ENCODE data around the gene IFI16. TPM values are rescaled to one million over a fixed set of nuclear protein-coding genes. Genes with fewer than 3 reads are reported as not detected.
"Not testable (repeated sequence)": the region's sequence is repeated elsewhere in the genome, so short reads cannot be mapped to it uniquely, and the experiment has no call there.

The IFI16 gene
- total RNA-seq, 4 donors from 2014 or later, result 11.1 to 36.5 (median 17.9) TPM

DNA sequence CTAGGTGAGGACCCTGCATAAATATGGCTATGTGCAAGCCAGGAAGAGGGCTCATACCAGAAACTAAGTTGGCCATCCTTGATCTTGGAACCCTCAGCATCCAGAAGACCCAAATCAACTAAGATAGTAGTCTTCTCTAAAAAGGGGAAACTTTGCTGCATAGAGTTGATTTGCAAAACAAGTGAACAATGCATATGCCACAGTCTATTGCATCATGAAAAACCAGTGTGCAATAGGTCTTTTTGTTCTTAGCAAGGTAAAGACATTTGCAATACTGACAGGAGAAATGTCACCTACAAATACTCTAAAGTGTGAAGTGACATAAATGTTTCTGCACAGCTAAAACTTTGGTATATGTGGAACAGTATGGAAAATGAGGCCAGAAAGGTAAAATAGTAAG is 2.0 kb upstream of the IFI16 start:
- no peaks in the 10 kb centered on the region for H3K27me3 ChIP-seq
- no peak for DNase-seq
- in situ Hi-C loops (cut with MboI; ENCODE audit: low pct_ligation_motif_present in 1 of 4, low pct_unique_long_range_greater_than_20kb in 1 of 4, low sequenced_read_pairs in 3 of 4) (no loop called here), intact Hi-C loops (cut with DNase I; ENCODE audit: low total_unique reads) (no loop called here)
- no peak for TF ChIP-seq EP300 (IDR thresholded peaks at IDR 0.05; ENCODE audit: low read depth)
- TF ChIP-seq POLR2AphosphoS5 (IDR thresholded peaks at IDR 0.05), result no peak
- no peak for TF ChIP-seq POLR2A (IDR thresholded peaks at IDR 0.05)
- TF ChIP-seq, protein P1, sequence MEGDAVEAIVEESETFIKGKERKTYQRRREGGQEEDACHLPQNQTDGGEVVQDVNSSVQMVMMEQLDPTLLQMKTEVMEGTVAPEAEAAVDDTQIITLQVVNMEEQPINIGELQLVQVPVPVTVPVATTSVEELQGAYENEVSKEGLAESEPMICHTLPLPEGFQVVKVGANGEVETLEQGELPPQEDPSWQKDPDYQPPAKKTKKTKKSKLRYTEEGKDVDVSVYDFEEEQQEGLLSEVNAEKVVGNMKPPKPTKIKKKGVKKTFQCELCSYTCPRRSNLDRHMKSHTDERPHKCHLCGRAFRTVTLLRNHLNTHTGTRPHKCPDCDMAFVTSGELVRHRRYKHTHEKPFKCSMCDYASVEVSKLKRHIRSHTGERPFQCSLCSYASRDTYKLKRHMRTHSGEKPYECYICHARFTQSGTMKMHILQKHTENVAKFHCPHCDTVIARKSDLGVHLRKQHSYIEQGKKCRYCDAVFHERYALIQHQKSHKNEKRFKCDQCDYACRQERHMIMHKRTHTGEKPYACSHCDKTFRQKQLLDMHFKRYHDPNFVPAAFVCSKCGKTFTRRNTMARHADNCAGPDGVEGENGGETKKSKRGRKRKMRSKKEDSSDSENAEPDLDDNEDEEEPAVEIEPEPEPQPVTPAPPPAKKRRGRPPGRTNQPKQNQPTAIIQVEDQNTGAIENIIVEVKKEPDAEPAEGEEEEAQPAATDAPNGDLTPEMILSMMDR (IDR thresholded peaks at IDR 0.05), result no peak
- H3K4me3 ChIP-seq, result no peak overlapping the region
- no peaks in the 10 kb centered on the region for H3K9me3 ChIP-seq
- H3K27ac ChIP-seq, result no peak overlapping the region
- H3K36me3 ChIP-seq, result no peaks in the 10 kb centered on the region
- H3K4me1 ChIP-seq, result peaks cover 0 to 26% (median 5%) of the 10 kb centered on the region in 4 donors

DNA sequence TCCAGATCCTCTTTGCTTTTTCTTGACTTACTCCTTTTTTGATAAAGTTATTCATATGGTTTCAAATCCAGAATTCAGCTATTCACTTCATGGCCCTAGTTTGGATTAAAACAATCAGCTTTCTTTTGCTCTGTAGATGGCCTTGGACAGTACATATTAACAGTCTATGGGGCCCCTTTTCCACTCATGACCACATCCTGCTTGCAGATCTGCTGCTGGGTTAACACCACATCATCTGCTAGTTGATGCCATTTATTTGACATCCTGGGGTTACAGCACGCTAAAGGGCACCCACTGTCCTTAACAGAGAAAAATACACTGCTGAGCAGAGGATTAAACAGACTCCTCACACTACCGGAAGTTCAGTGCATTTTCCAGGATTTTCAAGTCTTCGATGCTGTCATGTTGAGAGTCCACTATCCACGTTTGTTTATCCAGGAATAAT is 941 bp upstream of the IFI16 start:
- in situ Hi-C loops (cut with MboI; ENCODE audit: low pct_ligation_motif_present in 1 of 4, low pct_unique_long_range_greater_than_20kb in 1 of 4, low sequenced_read_pairs in 3 of 4), result no loop called here
- H3K4me1 ChIP-seq, result peaks cover 0 to 32% (median 5%) of the 10 kb centered on the region in 4 donors
- intact Hi-C loops (cut with DNase I; ENCODE audit: low total_unique reads), result no loop called here
- no peaks in the 10 kb centered on the region for H3K27me3 ChIP-seq
- H3K27ac ChIP-seq, result peak overlapping the region; percentile 87 to 90 (median 88)
- H3K36me3 ChIP-seq, result no peaks in the 10 kb centered on the region
- H3K9me3 ChIP-seq, result no peaks in the 10 kb centered on the region
- 42 to 81% methylated on average over 4 of the region's 4 CpGs for WGBS, 2 donors (ENCODE audit: low coverage in 1 of 2)
- DNase-seq, result peak; percentile 49
- no peak overlapping the region for H3K4me3 ChIP-seq
- TF ChIP-seq EP300 (IDR thresholded peaks at IDR 0.05; ENCODE audit: low read depth) (no peak), POLR2AphosphoS5 (IDR thresholded peaks at IDR 0.05) (peak in 2 of 3 donors; percentile 27 to 57), POLR2A (IDR thresholded peaks at IDR 0.05) (peak; percentile 17)
- TF ChIP-seq, protein P1 (IDR thresholded peaks at IDR 0.05), result no peak

DNA sequence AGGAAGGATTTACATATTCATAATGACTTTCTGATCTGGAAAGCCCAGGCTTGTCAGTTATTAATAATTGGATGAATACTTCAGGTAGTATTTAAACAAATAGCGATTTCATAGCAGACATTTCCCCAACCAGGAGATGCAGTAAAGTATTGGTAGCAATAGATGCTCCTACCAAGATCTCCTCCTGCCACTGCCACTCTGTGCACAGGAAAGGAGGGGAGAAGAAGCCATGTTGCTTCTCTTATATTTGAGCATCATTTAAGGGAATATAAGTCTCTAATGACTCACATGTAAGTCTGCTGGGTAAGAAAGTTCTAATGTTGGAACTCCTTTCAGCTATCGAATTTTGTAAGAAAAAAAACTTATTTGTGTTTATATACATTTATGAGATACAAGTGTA is 420 bp upstream of the IFI16 start:
- Histone ChIP-seq H3K4me3 (peak overlapping the region in 3 of 4 donors; percentile 37 to 60 (median 46)), H3K36me3 (no peaks in the 10 kb centered on the region), H3K27ac (peak overlapping the region; percentile 87 to 90 (median 88)), H3K9me3 (no peaks in the 10 kb centered on the region), H3K4me1 (peaks cover 0 to 38% (median 5%) of the 10 kb centered on the region in 4 donors), H3K27me3 (no peaks in the 10 kb centered on the region)
- TF ChIP-seq POLR2AphosphoS5 (IDR thresholded peaks at IDR 0.05) (no peak), EP300 (IDR thresholded peaks at IDR 0.05; ENCODE audit: low read depth) (no peak), POLR2A (IDR thresholded peaks at IDR 0.05) (no peak)
- TF ChIP-seq, protein P1 (IDR thresholded peaks at IDR 0.05), result no peak
- 50 to 56% methylated on average over 2 of the region's 2 CpGs for WGBS, 2 donors (ENCODE audit: low coverage in 1 of 2)
- intact Hi-C loops (cut with DNase I; ENCODE audit: low total_unique reads) (no loop called here), in situ Hi-C loops (cut with MboI; ENCODE audit: low pct_ligation_motif_present in 1 of 4, low pct_unique_long_range_greater_than_20kb in 1 of 4, low sequenced_read_pairs in 3 of 4) (no loop called here)
- DNase-seq, result no peak

DNA sequence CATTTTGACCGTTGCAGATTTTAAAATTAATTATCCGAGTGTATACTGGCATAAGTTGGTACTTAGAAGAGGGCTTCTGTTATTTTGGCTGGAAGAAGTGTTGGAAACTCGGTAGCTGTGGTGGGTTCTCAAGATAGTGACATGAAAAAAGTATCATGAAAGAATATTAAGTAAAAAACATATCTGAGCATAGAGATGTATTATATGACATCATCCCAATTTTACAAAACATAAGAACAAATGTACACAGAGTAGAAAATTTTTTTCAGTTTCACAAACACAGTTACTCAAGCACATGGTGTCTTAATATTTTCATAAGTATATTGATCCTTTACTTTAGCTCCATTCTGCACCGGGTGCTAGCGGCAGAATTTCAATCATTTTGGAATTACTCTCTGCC is 684 bp downstream of the IFI16 start:
- 26 to 29% methylated on average over 5 of the region's 5 CpGs for WGBS, 2 donors (ENCODE audit: low coverage in 1 of 2)
- H3K27ac ChIP-seq, result peak overlapping the region; percentile 87 to 90 (median 88)
- peaks cover 0 to 47% (median 5%) of the 10 kb centered on the region in 4 donors for H3K4me1 ChIP-seq
- DNase-seq, result no peak
- peaks cover 0 to 3% (median 0%) of the 10 kb centered on the region in 4 donors for H3K36me3 ChIP-seq
- H3K27me3 ChIP-seq, result no peaks in the 10 kb centered on the region
- intact Hi-C loops (cut with DNase I; ENCODE audit: low total_unique reads), result no loop called here
- in situ Hi-C loops (cut with MboI; ENCODE audit: low pct_ligation_motif_present in 1 of 4, low pct_unique_long_range_greater_than_20kb in 1 of 4, low sequenced_read_pairs in 3 of 4), result no loop called here
- no peak for TF ChIP-seq POLR2AphosphoS5 (IDR thresholded peaks at IDR 0.05)
- no peak for TF ChIP-seq POLR2A (IDR thresholded peaks at IDR 0.05)
- TF ChIP-seq EP300 (IDR thresholded peaks at IDR 0.05; ENCODE audit: low read depth), result no peak
- TF ChIP-seq, protein P1 (IDR thresholded peaks at IDR 0.05), result no peak
- peak overlapping the region; percentile 28 to 60 (median 42) for H3K4me3 ChIP-seq
- no peaks in the 10 kb centered on the region for H3K9me3 ChIP-seq

DNA sequence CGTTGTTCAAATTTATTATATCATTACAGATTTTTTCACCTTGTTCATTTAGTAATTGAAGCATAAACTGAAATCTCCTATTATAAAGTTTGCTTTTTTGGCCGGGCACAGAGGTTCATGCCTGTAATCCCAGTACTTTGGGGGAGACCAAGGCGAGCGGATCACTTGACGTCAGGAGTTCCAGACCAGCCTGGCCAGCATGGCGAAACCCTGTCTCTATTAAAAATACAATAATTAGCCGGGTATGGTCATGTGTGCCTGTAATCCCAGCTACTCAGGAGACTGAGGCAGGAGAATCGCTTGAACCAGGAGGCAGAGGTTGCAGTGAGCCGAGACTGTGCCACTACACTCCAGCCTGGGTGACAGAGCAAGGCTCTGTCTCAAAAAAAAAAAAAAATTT is 1.3 kb downstream of the IFI16 start:
- peak overlapping the region; percentile 28 to 60 (median 42) for H3K4me3 ChIP-seq
- H3K36me3 ChIP-seq; H3K9me3 ChIP-seq; intact Hi-C loops (cut with DNase I; ENCODE audit: low total_unique reads); DNase-seq; H3K27me3 ChIP-seq; in situ Hi-C loops (cut with MboI; ENCODE audit: low pct_ligation_motif_present in 1 of 4, low pct_unique_long_range_greater_than_20kb in 1 of 4, low sequenced_read_pairs in 3 of 4): not testable (repeated sequence)
- peaks cover 0 to 47% (median 6%) of the 10 kb centered on the region in 4 donors for H3K4me1 ChIP-seq
- peak overlapping the region; percentile 87 to 90 (median 88) for H3K27ac ChIP-seq
- WGBS, 2 donors (ENCODE audit: low coverage in 1 of 2), result 23 to 33% methylated on average over 4 to 9 of the region's 9 CpGs
